Lung (tissue), 12 donors: ENCODE measurements around the gene TSHR. TPM values are rescaled to one million over a fixed set of nuclear protein-coding genes. Genes with fewer than 3 reads are reported as not detected.
"Not testable (repeated sequence)": the region's sequence is repeated elsewhere in the genome, so short reads cannot be mapped to it uniquely, and the experiment has no call there.

Experiments
- ATAC-seq: fragments of 200-7000 bp; cut with Tn5 transposase; one replicate; pipeline ENCODE4 v1.9.1; 2020; ENCODE audit warnings: moderate number of reproducible peaks; ENCODE audit not compliant: insufficient read depth, low FRiP score
- DNase-seq, 3 donors: peaks; one replicate each; pipeline ENCODE4 v3.0.0-alpha.2; 2013 to 2017
- H3K27ac ChIP-seq, 2 donors: one replicate each; pipeline ENCODE4 v1.5.1; 2013; ENCODE audit warnings: mild to moderate bottlenecking in 2 of 2, moderate library complexity in 2 of 2, control low read depth in 1 of 2, inconsistent platforms in 1 of 2, low read depth in 1 of 2, low read length in 1 of 2
- H3K27me3 ChIP-seq, 3 donors: one replicate each; pipeline ENCODE4 v1.5.1; 2013; ENCODE audit warnings: low read length in 2 of 3; ENCODE audit not compliant: control insufficient read depth in 3 of 3, insufficient read depth in 3 of 3
- H3K36me3 ChIP-seq, 4 donors: one replicate each; pipeline ENCODE4 v1.5.1; 2013; ENCODE audit warnings: low read length in 4 of 4, mild to moderate bottlenecking in 1 of 4, moderate library complexity in 1 of 4; ENCODE audit not compliant: control insufficient read depth in 4 of 4, insufficient read depth in 4 of 4
- H3K4me1 ChIP-seq, 5 donors: one replicate each; pipeline ENCODE4 v1.5.1; 2013; ENCODE audit warnings: low read length in 5 of 5, mild to moderate bottlenecking in 2 of 5, moderate library complexity in 1 of 5; ENCODE audit not compliant: control insufficient read depth in 5 of 5, insufficient read depth in 5 of 5
- H3K4me3 ChIP-seq: one replicate; pipeline ENCODE4 v1.5.1; 2013; ENCODE audit warnings: mild to moderate bottlenecking, control low read depth, moderate library complexity
- H3K9ac ChIP-seq, 2 donors: one replicate each; pipeline ENCODE4 v1.5.1; 2013; ENCODE audit warnings: low read length in 2 of 2, control low read depth in 1 of 2; ENCODE audit not compliant: insufficient read depth in 1 of 2
- H3K9me3 ChIP-seq, 4 donors: one replicate each; pipeline ENCODE4 v1.5.1; 2013; ENCODE audit warnings: low read length in 3 of 4, mild to moderate bottlenecking in 1 of 4, moderate library complexity in 1 of 4; ENCODE audit not compliant: control insufficient read depth in 4 of 4, insufficient read depth in 3 of 4
- CTCF ChIP-seq: IDR thresholded peaks from 2 replicates; pipeline ENCODE4 v1.5.1; 2012; ENCODE audit warnings: mild to moderate bottlenecking; ENCODE audit errors: control extremely low read depth, extremely low read depth
- WGBS, 2 donors: extraction: QIAGEN DNeasy Blood & Tissue Kit; methylation state at CpG; one replicate each; pipeline ENCODE4 v1.1.7; 2013; 5-methylcytosine and 5-hydroxymethylcytosine counted together
- polyA plus RNA-seq, 2 donors: library from polyadenylated mRNA; stranded (reverse); fragments of 200-250 nt; gene quantifications; one replicate each; pipeline ENCODE4 v1.2.1, GENCODE V29; 2013
- total RNA-seq, 2 donors: library from RNA; depleted of rRNA in 1 of 2; stranded (reverse); fragments of >200 nt in 1 of 2; gene quantifications; one replicate each; pipeline ENCODE4 v1.2.1, GENCODE V29; 2014 to 2021
- donor health status: control.
- donor health status: control.
- donor health status: Bipolar disorder and iron deficiency.
- donor health status: healthy.
- donor health status: DM: yes; HTN: yes; CAD: no.

Gene TSHR
- total and polyA plus RNA-seq, 4 donors: 0.04 to 0.31 (median 0.07) TPM; not detected in 1

DNA sequence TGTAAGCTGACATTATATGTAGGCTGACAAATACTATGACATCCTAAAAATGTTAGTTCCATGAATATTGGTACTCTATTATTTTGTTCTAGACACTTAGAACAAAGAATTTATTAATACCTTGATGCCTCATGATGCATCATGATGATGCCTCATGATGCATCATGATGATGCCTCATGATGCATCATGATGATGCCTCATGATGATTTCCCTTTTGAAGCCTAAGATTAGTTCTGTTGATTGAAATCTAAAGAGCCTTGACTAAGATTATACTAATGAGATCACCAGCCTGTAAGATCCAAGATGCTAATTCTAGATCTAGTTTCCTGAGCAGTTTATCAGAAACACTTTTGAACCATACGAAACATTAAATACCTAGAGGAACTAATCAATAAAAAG is 9.2 kb upstream of the TSHR start:
- Histone ChIP-seq H3K27me3 (no peaks in the 10 kb centered on the region), H3K4me3 (no peak overlapping the region), H3K27ac (no peak overlapping the region), H3K9me3 (peaks cover 0 to under 1% (median 0%) of the 10 kb centered on the region in 4 donors), H3K36me3 (no peaks in the 10 kb centered on the region), H3K9ac (no peak overlapping the region), H3K4me1 (peaks cover 0 to 6% (median under 1%) of the 10 kb centered on the region in 5 donors)
- ATAC-seq (no peak), DNase-seq (no peak)
- WGBS, 2 donors: 88 to 93% methylated on average over 1 of the region's 1 CpG
- no peak for TF ChIP-seq CTCF

GRCh38 chr14:80946797-80947196 is 8.6 kb upstream of the TSHR start:
- DNase-seq (no peak), ATAC-seq (no peak)
- Histone ChIP-seq H3K9ac (no peak overlapping the region), H3K9me3 (no peaks in the 10 kb centered on the region), H3K36me3 (no peaks in the 10 kb centered on the region), H3K4me3 (no peak overlapping the region), H3K27ac (no peak overlapping the region), H3K4me1 (peaks cover 0 to 6% (median 0%) of the 10 kb centered on the region in 5 donors), H3K27me3 (no peaks in the 10 kb centered on the region)
- TF ChIP-seq CTCF: no peak
- 64 to 68% methylated on average over 4 of the region's 4 CpGs for WGBS, 2 donors

GRCh38 chr14:80948291-80948690 is 7.1 kb upstream of the TSHR start:
- Histone ChIP-seq H3K27ac (no peak overlapping the region), H3K36me3 (no peaks in the 10 kb centered on the region), H3K4me3 (no peak overlapping the region), H3K27me3 (no peaks in the 10 kb centered on the region), H3K9ac (no peak overlapping the region), H3K9me3 (no peaks in the 10 kb centered on the region), H3K4me1 (no peaks in the 10 kb centered on the region)
- ATAC-seq (no peak), DNase-seq (no peak)
- TF ChIP-seq CTCF: no peak
- WGBS, 2 donors: 1 to 55% methylated on average over 1 of the region's 1 CpG

DNA sequence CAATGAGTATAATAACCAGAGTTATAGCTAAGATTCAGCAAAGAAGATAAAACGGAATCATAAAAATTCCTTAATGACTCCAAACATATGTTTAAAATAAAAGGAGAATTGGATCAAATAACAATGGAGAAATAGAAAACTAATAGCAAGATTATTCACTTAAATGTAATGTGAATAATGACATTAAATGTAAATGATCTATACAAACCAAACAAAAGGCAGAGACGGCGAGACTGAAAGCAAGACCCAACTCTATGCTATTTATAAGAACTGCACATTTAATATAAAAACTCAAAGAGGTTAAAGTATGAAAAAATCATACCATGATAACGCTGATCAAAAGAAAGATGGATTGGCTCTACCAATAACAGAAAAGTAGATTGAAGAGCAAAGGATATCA is 3.9 kb upstream of the TSHR start:
- H3K4me1 ChIP-seq: peaks cover 0 to 6% (median 0%) of the 10 kb centered on the region in 5 donors
- H3K36me3 ChIP-seq: no peaks in the 10 kb centered on the region
- H3K27me3 ChIP-seq: peaks cover 0 to 12% (median 12%) of the 10 kb centered on the region in 3 donors
- DNase-seq: no peak
- no peak for ATAC-seq
- 93% methylated on average over 4 of the region's 4 CpGs for WGBS, 2 donors
- H3K4me3 ChIP-seq: no peak overlapping the region
- no peak overlapping the region for H3K27ac ChIP-seq
- no peak overlapping the region for H3K9ac ChIP-seq
- H3K9me3 ChIP-seq: no peaks in the 10 kb centered on the region
- TF ChIP-seq CTCF: no peak

DNA sequence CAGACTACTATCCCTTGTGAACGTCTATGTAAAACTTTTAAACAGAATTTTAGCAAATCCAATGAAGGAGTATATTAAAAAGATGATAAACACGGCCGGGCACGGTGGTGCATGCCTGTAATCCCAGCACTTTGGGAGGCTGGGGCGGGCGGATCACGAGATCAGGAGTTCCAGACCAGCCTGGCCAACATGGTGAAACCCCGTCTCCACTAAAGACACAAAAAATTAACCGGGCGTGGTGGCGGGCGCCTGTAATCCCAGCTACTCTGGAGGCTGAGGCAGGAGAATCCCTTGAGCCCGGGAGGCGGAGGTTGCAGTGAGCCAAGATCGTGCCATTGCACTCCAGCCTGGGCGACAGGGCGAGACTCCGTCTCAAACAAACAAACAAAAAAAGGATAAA is 2.2 kb upstream of the TSHR start:
- DNase-seq: not testable (repeated sequence)

More for the DNA sequence above, 2.2 kb upstream of the TSHR start:
- 85 to 90% methylated on average over 18 of the region's 18 CpGs for WGBS, 2 donors
- H3K4me1 ChIP-seq, H3K9ac ChIP-seq, H3K4me3 ChIP-seq, H3K9me3 ChIP-seq, ATAC-seq, H3K27ac ChIP-seq, H3K36me3 ChIP-seq: not testable (repeated sequence)
- H3K27me3 ChIP-seq: peaks cover 0 to 25% (median 25%) of the 10 kb centered on the region in 3 donors
